OCI-LY7 (cell line): Measurements from ENCODE around the gene TRIP12.

ENCODE experiments used
- EZH2phosphoT487 ChIP-seq: fragments of 200-600 bp; sonication (generic); IDR thresholded peaks from 2 replicates; pipeline ENCODE4 v1.6.1; 2018; ENCODE audit warnings: low read depth, borderline replicate concordance, mild to moderate bottlenecking, mixed run types, antibody characterized with exemption, low read length, moderate library complexity, mixed read lengths
- TF ChIP-seq, protein P1 (sequence below): fragments of 200-600 bp; sonication (generic); conservative IDR thresholded peaks from 2 replicates; pipeline ENCODE4 v1.5.1; 2014; ENCODE audit warnings: mild to moderate bottlenecking, antibody characterized with exemption, low read length, moderate library complexity, mixed read lengths

DNA sequence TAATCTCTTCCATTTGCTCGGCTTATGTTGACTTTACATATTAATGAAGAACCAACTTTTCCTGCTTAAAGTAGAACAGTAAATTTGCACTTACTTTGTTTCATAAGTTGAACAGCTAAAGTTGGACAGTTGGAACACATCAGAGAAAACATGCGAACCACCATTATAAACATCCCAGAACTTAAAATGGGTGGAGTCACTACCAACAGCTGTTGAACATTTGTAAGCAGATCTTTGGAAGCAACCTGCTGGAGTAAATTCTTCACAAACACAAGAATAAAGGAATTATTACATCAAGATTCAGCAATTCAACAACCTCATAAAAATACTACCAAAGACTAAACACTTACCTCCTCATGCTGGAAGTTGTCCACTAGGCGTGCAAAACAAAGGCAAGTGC is 111.0 kb downstream of the TRIP12 start:
- TF ChIP-seq, protein P1, sequence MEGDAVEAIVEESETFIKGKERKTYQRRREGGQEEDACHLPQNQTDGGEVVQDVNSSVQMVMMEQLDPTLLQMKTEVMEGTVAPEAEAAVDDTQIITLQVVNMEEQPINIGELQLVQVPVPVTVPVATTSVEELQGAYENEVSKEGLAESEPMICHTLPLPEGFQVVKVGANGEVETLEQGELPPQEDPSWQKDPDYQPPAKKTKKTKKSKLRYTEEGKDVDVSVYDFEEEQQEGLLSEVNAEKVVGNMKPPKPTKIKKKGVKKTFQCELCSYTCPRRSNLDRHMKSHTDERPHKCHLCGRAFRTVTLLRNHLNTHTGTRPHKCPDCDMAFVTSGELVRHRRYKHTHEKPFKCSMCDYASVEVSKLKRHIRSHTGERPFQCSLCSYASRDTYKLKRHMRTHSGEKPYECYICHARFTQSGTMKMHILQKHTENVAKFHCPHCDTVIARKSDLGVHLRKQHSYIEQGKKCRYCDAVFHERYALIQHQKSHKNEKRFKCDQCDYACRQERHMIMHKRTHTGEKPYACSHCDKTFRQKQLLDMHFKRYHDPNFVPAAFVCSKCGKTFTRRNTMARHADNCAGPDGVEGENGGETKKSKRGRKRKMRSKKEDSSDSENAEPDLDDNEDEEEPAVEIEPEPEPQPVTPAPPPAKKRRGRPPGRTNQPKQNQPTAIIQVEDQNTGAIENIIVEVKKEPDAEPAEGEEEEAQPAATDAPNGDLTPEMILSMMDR: no peak
- TF ChIP-seq EZH2phosphoT487: no peak
